B cell (primary cell): ENCODE results near the gene RFT1. TPM values are rescaled to one million over a fixed set of nuclear protein-coding genes. Genes with fewer than 3 reads are reported as not detected.

Experiments
- ATAC-seq: fragments of 200-7000 bp; cut with Tn5 transposase; one replicate; pipeline ENCODE4 v1.10.0; 2021; ENCODE audit warnings: low read depth, mild to moderate bottlenecking, moderate number of reproducible peaks, moderate library complexity
- CTCF ChIA-PET: fragments of 350-600 bp; sonication (Branson Sonifier 250); formaldehyde crosslinking; loops from one replicate; lab custom pipeline; 2021; ENCODE audit warnings: antibody characterized with exemption, inconsistent platforms; lab: Charles Lee
- POLR2A ChIA-PET: fragments of 350-600 bp; sonication (Branson Sonifier 250); formaldehyde crosslinking; loops from one replicate; lab custom pipeline; 2021; ENCODE audit warnings: antibody characterized with exemption; lab: Charles Lee
- DNase-seq: peaks from one replicate; pipeline ENCODE4 v3.0.0; 2013
- H2AFZ ChIP-seq: 2 replicates; pipeline ENCODE4 v1.6.1; 2012; ENCODE audit warnings: mild to moderate bottlenecking, low read depth, low read length; ENCODE audit not compliant: insufficient read depth, poor library complexity, severe bottlenecking
- H3K27ac ChIP-seq, 2 donors: 1 replicate in 1 of 2; 2 replicates in 1 of 2; pipeline ENCODE4 v1.5.1; 2012 to 2013; ENCODE audit warnings: low read length in 2 of 2, mild to moderate bottlenecking in 2 of 2, moderate library complexity in 1 of 2
- H3K27me3 ChIP-seq, 4 experiments: fragments of 200-600 bp in 1 of 4; sonication (generic) in 1 of 4; replicated peaks in 1 of 4; 1 replicate in 2 of 4; 2 replicates in 2 of 4; pipeline versions ENCODE4 v1.6.1 to v1.7.0; 2013 to 2016; ENCODE audit warnings: low read length in 3 of 4, mild to moderate bottlenecking in 2 of 4, mixed read lengths in 1 of 4, moderate library complexity in 1 of 4; ENCODE audit not compliant: insufficient read depth in 4 of 4, control insufficient read depth in 3 of 4; ENCODE audit errors: control extremely low read depth in 1 of 4
- H3K36me3 ChIP-seq, 2 experiments: replicated peaks in 1 of 2; 1 replicate in 1 of 2; 2 replicates in 1 of 2; pipeline versions ENCODE4 v1.6.1 to v1.7.1; 2013; ENCODE audit warnings: low read length in 1 of 2; ENCODE audit not compliant: insufficient read depth in 2 of 2, control insufficient read depth in 1 of 2; ENCODE audit errors: control extremely low read depth in 1 of 2, extremely low read depth in 1 of 2
- H3K4me1 ChIP-seq, 2 donors: fragments of 200-600 bp in 1 of 2; sonication (generic) in 1 of 2; 1 replicate in 1 of 2; 2 replicates in 1 of 2; pipeline versions ENCODE4 v1.5.1 to v1.6.1; 2013 to 2017; ENCODE audit warnings: low read length in 2 of 2; ENCODE audit not compliant: control insufficient read depth in 2 of 2, insufficient read depth in 2 of 2
- H3K4me2 ChIP-seq: replicated peaks from 2 replicates; pipeline ENCODE3; 2012; ENCODE audit warnings: mild to moderate bottlenecking, low read depth, low read length; ENCODE audit not compliant: poor library complexity, severe bottlenecking
- H3K4me3 ChIP-seq, 5 experiments: fragments of 200-600 bp in 1 of 5; sonication (generic) in 1 of 5; 1 replicate in 3 of 5; 2 replicates in 2 of 5; pipeline versions ENCODE4 v1.5.1 to v1.7.0; 2011 to 2016; ENCODE audit warnings: low read length in 4 of 5, mild to moderate bottlenecking in 4 of 5, low read depth in 2 of 5, control low read depth in 1 of 5, moderate library complexity in 1 of 5; ENCODE audit not compliant: insufficient read depth in 1 of 5; ENCODE audit errors: control extremely low read depth in 1 of 5, extremely low read depth in 1 of 5
- H3K79me2 ChIP-seq: fragments of 200-600 bp; sonication (generic); one replicate; pipeline ENCODE4 v1.6.0; 2016; ENCODE audit warnings: low read length; ENCODE audit not compliant: control insufficient read depth, insufficient read depth
- H3K9ac ChIP-seq: fragments of 200-600 bp; sonication (generic); 2 replicates; pipeline ENCODE4 v1.6.1; 2017; ENCODE audit warnings: mild to moderate bottlenecking, low read length, moderate library complexity
- H3K9me3 ChIP-seq, 3 donors: one replicate each; pipeline versions ENCODE4 v1.6.1 to v1.7.1; 2013; ENCODE audit warnings: low read length in 2 of 3; ENCODE audit not compliant: control insufficient read depth in 2 of 3, insufficient read depth in 1 of 3; ENCODE audit errors: control extremely low read depth in 1 of 3
- H4K20me1 ChIP-seq: 2 replicates; pipeline ENCODE4 v1.6.0; 2012; ENCODE audit warnings: mild to moderate bottlenecking, low read length; ENCODE audit not compliant: insufficient read depth, control insufficient read depth, poor library complexity, severe bottlenecking
- H3K27ac Mint-ChIP-seq: one replicate; pipeline ENCODE4 v1.8.0; 2021; ENCODE audit warnings: mixed read lengths
- H3K27me3 Mint-ChIP-seq: one replicate; pipeline ENCODE4 v1.8.0; 2021; ENCODE audit warnings: mixed read lengths
- H3K4me1 Mint-ChIP-seq: one replicate; pipeline ENCODE4 v1.8.0; 2021; ENCODE audit warnings: mixed read lengths
- H3K4me3 Mint-ChIP-seq: one replicate; pipeline ENCODE4 v1.8.0; 2021; ENCODE audit warnings: mixed read lengths
- H3K9me3 Mint-ChIP-seq: one replicate; pipeline ENCODE4 v1.8.0; 2022; ENCODE audit warnings: mixed read lengths; ENCODE audit not compliant: insufficient read depth
- CTCF ChIP-seq: fragments of 200-600 bp; IDR thresholded peaks from one replicate; pipeline ENCODE4 v1.8.0; 2022; ENCODE audit warnings: antibody characterized with exemption, mild to moderate bottlenecking
- EZH2 ChIP-seq: IDR thresholded peaks from 2 replicates; pipeline ENCODE4 v1.6.1; 2012; ENCODE audit warnings: borderline replicate concordance, low read depth, mild to moderate bottlenecking, moderate library complexity, low read length; ENCODE audit not compliant: insufficient read depth, poor library complexity, severe bottlenecking
- WGBS: methylation state at CpG from one replicate; pipeline ENCODE4 v1.1.5; 2013; ENCODE audit warnings: missing lambda C conversion rate; ENCODE audit not compliant: insufficient coverage; 5-methylcytosine and 5-hydroxymethylcytosine counted together
- intact Hi-C: fragments of 100-400 bp; cut with micrococcal nuclease; formaldehyde crosslinking; loops from one replicate; pipeline ENCODE4 v1.10.0; 2022
- polyA plus RNA-seq: library from polyadenylated mRNA; depleted of rRNA; stranded (reverse); fragments of >200 nt; gene quantifications from 2 replicates; pipeline ENCODE4 v1.2.3, GENCODE V29; 2012
- total RNA-seq, 2 donors: library from RNA; stranded (reverse); fragments of 120-200 nt in 1 of 2; gene quantifications; 1 replicate in 1 of 2; 2 replicates in 1 of 2; pipeline versions ENCODE4 v1.2.3 to v1.2.4, GENCODE V29; 2013 to 2022

Gene RFT1
- total and polyA plus RNA-seq, 2 donors (not counting 1 experiment from before 2014, with no cell fraction given), result 12.1 to 28.9 TPM

- Mint-ChIP-seq H3K9me3 (no peaks in the 10 kb centered on the region), H3K27me3 (no peaks in the 10 kb centered on the region), H3K27ac (peak overlapping the region; percentile 29), H3K4me3 (no peak overlapping the region), H3K4me1 (peaks cover 80% of the 10 kb centered on the region)
- no peak overlapping the region for H3K4me2 ChIP-seq
- TF ChIP-seq CTCF, result no peak
- TF ChIP-seq EZH2, result no peak
- no peak overlapping the region for H2AFZ ChIP-seq
- intact Hi-C loops, result loop anchor here (10.0 kb wide), 1 partner anchor 630 kb away; the partner anchor contains the start of genes NT5DC2 and UQCC5
- ATAC-seq (no peak), DNase-seq (no peak)
- no peaks in the 10 kb centered on the region for H3K27me3 ChIP-seq
- H3K9me3 ChIP-seq, result no peaks in the 10 kb centered on the region
- CTCF ChIA-PET, result interaction anchor here (0.8 to 4.6 kb wide), 4 partner anchors 28 to 51 kb away, joined by 4 to 27 read pairs (median 10); no protein-coding TSS in a partner anchor
- H3K27ac ChIP-seq, result no peak overlapping the region
- peaks cover 71 to 85% of the 10 kb centered on the region in 2 donors for H3K4me1 ChIP-seq
- peaks cover 96% of the 10 kb centered on the region for H3K79me2 ChIP-seq
- peaks cover 0 to 31% of the 10 kb centered on the region in 2 experiments for H3K36me3 ChIP-seq
- WGBS, result 82% methylated on average over 9 of the region's 9 CpGs
- H3K4me3 ChIP-seq, result no peak overlapping the region
- peaks cover 80% of the 10 kb centered on the region for H4K20me1 ChIP-seq
- POLR2A ChIA-PET, result interaction anchor here (0.7 to 1.3 kb wide), 2 partner anchors 9 to 34 kb away, joined by 3 to 4 read pairs; no protein-coding TSS in a partner anchor
- no peak overlapping the region for H3K9ac ChIP-seq
Observed at GRCh38 chr3:53164911-53165310, 34.7 kb upstream of the RFT1 start.
